ENCODE measurements around the gene MTX1. TPM values are rescaled to one million over a fixed set of nuclear protein-coding genes. Genes with fewer than 3 reads are reported as not detected.
A peak's percentile ranks its signal among the peaks of the same experiment; 100 is the strongest.
"Not testable (repeated sequence)": the region's sequence is repeated elsewhere in the genome, so short reads cannot be mapped to it uniquely, and the experiment has no call there.

Gene MTX1
- total RNA-seq, 1 experiment from 2014 or later, result 69.7 TPM

DNA sequence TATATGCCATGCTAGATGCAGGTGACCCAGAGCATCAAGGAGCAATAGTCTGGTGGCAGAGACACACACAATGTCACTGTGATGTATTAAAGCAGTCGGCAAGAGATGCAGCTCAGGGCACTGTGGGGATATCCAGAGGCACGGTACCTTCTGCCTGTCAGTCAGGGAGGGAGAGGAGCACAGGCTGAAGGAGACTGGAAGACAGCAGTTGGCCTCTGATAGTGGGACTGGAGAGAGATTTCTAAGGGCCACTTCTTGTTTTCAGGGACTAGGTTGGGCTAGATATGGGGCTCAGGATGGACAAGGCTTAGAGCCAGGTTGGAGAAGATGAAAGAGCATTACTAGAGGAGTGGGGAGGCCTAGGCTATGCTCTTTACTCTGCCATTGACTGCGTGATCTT is 22.8 kb downstream of the MTX1 start:
- not testable (repeated sequence) for DNase-seq (ENCODE audit: extremely low read depth, low read depth)

DNA sequence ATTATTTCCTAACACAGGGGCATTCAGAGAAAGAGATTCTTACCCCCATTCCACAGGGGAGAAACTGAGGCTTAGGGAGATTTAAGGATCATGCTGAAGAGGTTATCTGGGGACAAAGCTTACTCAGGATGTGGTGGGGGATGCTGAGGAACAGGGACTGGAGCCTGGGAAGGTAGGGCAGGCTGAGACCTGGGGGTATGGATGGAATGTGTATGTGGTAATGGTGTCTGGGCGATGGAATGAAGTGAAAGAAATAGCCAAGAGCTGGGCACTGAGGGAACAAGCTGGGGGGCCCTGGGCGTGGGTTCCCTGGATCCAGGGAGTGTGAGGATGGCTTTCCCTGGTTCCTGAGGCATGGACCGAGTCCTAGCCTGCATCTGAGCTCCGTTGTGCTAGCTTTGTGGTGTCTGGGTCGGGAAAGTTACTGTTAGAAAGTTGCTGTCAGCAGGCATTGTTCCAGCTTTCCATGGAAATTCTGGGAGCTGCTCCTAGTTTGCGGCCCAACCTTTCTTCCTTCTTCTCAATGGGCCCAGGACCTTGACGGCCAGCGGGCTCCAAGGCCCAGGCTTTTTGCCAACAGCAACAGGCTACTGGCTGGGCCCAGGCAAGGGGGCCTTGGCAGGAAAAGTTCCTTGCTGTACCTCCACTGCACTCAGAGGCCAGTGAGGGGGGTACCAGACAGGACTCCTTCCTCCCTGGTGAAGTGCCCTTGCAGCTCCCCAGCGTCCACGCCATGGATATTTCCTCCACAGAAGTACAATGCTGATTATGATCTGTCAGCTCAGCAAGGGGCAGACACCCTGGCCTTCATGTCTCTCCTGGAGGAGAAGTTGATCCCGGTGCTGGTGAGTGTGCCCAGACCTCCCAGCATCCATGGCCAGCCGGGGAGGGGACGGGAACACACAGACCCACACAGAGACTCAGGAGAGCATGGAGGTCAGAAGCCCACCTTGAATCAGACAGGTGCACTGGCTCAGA is 23.8 kb downstream of the MTX1 start:
- not testable (repeated sequence) for DNase-seq (ENCODE audit: extremely low read depth, low read depth)

- DNase-seq (ENCODE audit: extremely low read depth, low read depth), result not testable (repeated sequence)
Observed at GRCh38 chr1:155233502-155233901, 25.0 kb downstream of the MTX1 start.

GRCh38 chr1:155235375-155235774 is 26.9 kb downstream of the MTX1 start:
- not testable (repeated sequence) for DNase-seq (ENCODE audit: extremely low read depth, low read depth)

DNA sequence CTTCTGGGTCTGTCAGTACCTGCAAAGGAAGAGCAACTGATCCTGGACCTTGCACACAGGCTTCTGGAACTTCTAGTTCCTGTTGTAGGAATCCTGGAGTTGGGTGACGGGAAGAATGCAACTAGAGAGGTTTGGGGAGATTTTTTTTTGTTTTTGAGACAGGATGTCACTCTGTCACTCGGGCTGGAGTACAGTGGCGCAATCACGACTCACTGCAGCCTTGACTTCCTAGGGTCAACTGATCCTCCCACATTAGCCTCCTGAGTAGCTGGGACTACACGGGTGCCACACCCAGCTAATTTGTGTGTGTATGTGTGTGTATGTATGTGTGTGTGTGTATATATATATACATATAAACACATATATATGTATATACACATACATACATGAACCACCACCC is 28.0 kb downstream of the MTX1 start:
- no peak for DNase-seq (ENCODE audit: extremely low read depth, low read depth)

DNA sequence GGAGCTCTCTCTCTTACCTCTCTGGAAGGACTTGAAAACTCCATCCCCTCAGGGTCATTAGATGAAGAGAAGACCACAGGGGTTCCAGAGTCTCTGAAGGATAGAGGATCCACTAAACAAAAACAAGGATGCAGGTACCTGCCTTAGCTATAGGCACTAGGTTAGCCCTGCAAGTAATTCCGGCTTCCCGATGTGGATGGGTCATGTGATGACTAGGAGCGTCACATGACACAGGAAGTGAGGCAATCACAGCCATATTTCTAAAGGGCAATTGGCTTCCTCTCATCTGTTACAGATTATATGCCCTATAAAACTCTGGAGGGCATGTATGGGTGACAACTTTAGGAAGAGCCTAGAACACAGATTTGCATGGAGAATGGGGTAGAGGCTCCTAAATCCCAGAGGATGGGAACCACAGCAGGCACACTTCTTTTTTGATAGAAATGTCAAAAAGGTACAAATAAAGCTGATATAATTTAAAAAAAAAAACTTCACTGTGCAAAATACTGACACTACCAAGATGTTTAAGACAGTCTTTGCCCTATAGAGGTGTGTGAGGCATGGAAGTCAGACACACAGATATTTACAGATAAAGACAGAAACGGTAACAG is 32.7 kb downstream of the MTX1 start:
- peak; percentile 90 for DNase-seq (ENCODE audit: extremely low read depth, low read depth)

DNA sequence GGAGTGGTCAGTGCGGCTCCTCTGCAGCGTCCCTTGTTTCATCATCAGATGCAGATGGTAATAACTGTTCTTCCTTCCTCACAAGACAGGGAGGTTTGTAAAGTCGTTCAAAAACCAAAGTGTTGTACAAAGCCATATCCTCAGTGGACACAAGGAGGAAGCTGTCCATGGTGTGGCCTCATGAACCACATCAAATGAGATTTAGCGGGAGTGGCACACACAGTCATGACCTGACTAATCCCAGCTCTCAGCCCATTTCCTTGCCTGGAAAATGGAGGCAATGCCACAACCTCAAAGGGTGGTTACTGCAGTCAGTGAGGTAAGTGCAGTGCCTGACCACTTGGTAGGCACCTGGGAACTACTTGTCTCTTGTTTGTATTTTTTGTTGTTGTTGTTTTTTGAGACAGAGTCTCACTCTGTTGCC is 33.4 kb downstream of the MTX1 start:
- no peak for DNase-seq (ENCODE audit: extremely low read depth, low read depth)

- DNase-seq (ENCODE audit: extremely low read depth, low read depth), result no peak
Observed at GRCh38 chr1:155242805-155243358, 34.4 kb downstream of the MTX1 start.

GRCh38 chr1:155244368-155245162 is 36.1 kb downstream of the MTX1 start:
- peak; percentile 100 for DNase-seq (ENCODE audit: extremely low read depth, low read depth)

GRCh38 chr1:155245163-155245524 is 36.6 kb downstream of the MTX1 start:
- DNase-seq (ENCODE audit: extremely low read depth, low read depth), result no peak

DNA sequence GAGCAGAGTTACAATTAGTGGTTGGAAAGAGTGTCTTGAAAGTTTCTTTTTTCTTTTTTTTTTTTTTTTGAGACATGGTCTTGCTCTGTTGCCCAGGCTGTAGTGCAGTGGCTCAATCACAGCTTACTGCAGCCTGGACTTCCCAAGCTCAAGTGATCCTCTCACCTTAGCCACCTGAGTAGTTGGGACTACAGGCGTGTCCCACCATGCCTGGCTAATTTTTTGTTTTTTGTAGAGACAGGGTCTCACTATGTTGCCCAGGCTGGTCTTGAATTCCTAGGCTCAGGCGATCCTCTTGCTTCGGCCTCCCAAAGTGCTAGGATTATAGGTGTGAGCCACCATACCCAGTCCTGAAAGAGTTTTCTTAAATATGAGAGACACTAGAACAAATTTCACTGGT is 38.3 kb downstream of the MTX1 start:
- not testable (repeated sequence) for DNase-seq (ENCODE audit: extremely low read depth, low read depth)

DNA sequence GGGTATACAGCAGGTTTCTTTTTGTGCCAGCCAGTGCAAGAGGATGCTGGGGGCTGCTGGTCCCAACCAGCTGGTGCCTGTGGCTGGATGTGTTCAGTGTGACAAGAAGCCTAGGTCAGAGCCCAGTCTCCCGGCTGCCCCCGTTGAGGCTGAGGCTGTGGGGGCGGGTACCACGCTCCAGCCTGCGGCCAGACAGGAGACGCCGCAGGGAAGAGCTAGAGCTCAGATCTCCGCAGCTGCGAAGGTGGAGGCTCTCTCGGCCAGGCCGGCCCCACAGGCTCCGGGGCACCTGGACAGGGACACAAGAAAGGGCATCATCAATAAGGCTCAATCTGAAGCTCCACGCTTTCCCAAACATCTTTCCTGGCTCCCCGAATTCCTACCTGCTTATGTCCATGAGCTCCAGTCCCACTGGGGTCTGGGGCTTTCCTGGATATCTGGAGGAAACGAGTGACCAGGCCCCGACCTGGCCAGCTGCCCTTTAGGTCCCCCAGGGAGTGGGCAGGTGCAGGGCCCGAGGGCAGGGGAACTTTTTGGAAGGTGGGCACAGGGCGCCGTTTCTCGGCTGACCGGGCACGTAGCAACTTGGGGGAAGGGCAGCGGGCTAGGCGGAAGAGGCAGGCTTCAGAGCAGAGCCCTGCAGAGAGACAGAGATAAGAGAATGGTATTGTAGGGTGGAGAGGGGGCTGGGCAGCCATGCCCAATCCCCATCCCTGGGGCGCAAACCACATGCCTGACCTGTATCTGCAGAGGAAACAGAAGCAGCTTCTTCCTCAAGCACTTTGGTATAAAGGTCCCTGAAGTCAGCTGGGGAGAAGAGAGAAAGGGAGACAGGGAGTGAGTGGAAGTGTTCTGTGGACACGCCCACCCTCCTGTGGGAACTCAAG is 39.4 kb downstream of the MTX1 start:
- no peak for DNase-seq (ENCODE audit: extremely low read depth, low read depth)

GRCh38 chr1:155250246-155250632 is 41.7 kb downstream of the MTX1 start:
- no peak for DNase-seq (ENCODE audit: extremely low read depth, low read depth)

DNA sequence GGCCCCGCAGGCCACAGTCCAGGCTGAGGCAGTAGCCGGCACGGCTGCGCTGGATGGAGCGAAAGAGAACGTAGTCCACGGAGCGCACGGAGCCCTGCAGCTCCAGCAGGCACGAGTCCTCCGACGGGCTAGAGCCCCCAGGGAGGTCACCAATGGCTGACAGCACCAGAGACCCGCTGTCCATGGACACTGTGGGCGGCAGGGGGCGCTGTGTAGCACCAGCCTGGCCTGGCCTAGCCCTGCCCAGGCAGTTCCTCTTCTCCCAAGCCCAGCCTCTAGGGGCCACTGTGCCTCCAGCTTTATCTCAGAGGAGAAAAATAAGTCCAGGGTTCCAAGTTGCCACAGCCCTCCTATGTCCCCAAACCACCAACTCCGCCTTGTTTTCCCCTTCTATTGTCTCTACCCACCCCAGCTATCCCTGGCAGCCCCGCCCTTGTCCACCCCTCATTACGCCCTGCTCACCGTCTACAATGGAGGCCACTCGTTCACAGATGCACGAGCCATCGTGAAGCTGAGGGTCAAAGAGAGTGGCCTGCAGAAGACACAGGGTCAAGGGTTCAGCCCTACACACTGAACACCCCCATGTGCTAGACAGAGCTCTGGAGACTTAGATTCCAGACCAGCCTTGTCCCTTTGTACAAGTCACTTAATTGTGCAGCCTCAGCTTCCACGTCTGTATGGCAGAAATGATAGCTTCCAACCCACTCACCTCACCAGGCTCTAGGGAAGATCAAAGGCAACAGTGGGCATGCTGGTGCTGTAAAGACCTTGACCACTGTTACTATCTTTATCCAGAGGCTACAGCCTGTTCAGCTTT is 42.3 kb downstream of the MTX1 start:
- peak; percentile 93 for DNase-seq (ENCODE audit: extremely low read depth, low read depth)

DNA sequence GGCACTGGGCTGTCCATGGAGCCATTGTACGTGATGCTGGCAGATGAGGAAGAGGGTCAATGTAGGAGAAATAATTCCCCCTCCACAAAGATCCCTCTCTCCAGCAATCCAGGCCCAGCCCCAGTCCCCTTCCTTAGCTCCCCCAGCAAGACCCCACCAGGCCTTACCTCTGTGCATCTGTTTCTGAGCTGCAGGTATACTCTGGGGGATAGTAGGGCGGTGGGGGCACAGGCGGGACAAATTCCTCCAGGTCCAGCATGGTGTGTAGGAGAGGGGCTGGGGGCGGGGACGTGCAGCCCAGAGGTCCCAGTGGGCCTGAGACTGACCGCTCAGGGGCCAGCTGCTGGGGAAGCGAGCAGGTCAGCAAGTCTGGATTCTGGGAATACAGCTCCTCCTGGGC is 43.1 kb downstream of the MTX1 start:
- no peak for DNase-seq (ENCODE audit: extremely low read depth, low read depth)

GRCh38 chr1:155253208-155253607 is 44.7 kb downstream of the MTX1 start:
- no peak for DNase-seq (ENCODE audit: extremely low read depth, low read depth)

DNA sequence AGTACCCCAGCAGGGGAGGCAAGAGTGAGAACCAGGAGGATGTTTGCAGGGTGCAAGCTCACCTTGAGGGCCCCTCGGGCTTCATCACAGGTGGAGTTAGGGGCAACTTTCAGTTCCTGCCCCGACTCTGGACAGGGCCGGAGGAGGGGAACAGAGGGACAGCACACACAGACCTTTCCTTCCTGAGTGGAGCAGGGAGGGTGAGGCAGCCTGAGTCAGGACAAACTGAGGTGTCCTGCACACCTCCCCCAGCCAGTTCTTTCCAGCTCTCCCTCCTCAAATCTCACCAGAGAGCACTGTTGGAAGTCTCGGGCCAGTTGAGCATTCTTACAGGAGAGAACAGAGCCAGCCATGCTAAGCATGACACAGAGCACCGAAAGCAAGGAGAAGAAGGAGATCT is 45.3 kb downstream of the MTX1 start:
- no peak for DNase-seq (ENCODE audit: extremely low read depth, low read depth)

- DNase-seq (ENCODE audit: extremely low read depth, low read depth), result no peak
Observed at GRCh38 chr1:155254228-155254713, 45.8 kb downstream of the MTX1 start.

DNA sequence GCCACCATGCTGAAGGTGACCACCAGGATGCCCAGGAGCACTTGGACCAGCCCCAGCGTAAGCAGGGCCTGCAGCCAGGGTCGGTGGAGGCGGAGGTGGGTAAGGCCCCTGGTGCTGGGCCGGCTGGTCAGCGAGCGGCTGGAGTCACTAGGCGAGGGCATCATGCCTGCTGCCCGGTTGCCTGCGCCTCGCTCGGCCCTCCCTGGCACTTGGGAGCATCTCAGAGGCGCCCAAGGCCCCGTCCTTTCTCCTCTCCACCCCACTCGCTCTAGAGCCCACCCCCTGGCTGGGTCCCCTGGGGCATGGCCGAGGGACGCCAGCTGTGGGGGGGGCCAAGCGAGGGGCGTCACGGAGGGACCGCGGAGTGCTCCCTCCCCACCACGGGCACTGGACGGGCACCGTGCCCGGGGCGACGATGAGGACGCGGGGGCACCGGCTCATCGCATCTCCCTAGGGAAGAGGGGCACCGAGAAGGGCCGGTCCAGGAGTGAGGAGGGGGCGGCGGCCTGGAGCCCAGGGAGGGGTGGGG is 46.3 kb downstream of the MTX1 start:
- no peak for DNase-seq (ENCODE audit: extremely low read depth, low read depth)

Data from NCI-H460 (cell line).